COLO829 (cell line): ENCODE measurements around the gene FUT9.

ENCODE experiments used
- DNase-seq: peaks from one replicate; pipeline ENCODE4 v3.0.0; 2012; ENCODE audit warnings: low spot score

The FUT9 gene

DNA sequence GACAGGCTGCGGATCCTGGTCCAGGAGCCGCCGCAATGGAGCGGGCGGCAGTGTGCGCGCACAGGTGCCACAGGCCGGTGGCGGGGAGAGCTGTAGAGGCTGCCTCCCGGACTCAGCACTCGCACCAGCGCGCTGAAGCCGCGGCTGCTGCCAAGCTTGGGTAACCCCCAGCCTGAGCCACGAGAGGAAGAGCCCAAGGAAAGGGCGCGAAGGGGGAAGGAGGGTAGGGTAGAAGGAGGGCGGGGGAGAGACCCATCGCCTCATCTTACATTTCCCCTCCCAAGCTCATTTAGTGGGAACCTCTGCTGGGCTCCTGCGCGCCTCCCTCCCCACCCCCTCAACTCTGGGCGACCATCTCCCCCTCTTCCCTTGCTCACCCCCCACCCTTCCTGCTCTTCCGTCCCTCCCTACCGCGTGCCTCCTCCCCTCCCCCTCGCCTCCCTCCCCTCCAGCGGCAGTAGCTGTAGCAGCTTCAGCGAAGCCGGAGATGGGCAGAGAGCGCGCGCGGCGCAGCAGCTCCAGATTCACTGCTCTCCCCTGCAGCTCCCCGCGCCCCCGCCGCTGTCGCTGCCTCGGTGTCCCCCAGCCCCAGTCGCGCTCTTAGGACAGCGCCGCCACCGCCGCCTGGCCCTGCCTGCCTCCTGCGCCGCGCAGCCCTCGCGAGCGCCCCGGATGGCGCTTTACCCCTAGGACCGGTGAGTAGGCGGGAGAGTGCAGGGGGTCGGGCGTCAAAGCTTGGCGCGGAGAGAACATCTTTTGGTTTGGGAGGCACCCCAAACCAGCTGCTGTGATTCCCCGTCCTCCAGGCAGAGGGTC lies at the start of gene FUT9:
FUT9 (plus strand) TSS at position 457 of the 816 bp plus-strand sequence. CDS start 187,182 bp downstream, outside the sequence.
- no peak for DNase-seq

DNA sequence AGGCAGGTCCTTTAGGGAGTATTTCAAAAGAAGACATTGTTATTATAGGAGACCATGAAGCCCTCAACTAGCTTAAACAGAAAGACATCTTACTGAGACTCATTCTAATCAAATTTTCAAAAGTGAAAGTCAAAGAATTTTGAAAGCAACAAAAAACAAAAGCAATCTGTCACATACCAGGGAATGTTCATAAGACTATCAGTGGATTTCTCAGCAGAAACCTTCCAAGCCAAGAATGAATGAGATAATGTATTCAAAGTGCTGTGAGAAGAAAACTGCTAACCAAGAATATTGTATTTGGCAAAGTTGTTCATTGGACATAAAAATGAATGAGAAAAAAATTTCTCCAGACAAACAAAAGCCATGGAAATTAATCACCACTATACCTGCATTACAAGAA lies 48.2 kb upstream of the FUT9 start:
- DNase-seq, result no peak

DNA sequence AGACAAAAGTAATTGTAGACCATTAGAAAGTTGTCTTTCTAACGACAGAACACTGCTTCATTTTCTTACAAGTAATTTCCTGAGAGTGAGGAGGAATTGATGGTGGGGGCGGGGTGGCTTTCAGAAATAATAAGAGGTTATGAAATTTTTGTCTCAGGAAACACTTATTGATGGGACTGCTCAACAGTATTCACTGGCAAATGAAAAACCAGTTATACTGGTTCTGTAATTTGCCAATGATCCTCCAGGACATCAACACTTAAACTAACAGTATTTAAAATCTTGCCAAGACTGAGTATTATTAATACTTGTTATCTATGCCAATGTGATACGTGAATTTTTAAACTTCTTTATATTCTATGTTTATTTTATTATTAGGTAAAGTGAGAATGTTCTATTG lies 41.8 kb upstream of the FUT9 start:
- no peak for DNase-seq

DNA sequence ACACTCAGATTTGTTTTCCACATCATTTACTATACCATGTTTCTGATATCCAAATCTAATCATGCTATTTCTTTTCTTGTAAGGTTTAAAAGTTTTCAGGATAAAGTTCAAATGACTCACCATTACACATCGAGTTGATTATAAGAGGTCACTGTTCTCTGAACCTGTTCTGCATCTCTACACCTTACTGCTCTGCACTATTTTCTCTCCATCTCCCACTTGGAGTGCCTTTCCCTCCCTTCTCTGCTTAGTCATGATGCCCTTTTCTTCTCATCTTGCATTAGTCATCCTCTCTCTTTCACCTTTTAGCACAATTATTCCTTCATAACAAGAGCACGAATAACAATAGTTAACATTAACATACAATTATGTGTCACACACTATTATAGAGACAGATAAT lies 37.5 kb upstream of the FUT9 start:
- no peak for DNase-seq

DNA sequence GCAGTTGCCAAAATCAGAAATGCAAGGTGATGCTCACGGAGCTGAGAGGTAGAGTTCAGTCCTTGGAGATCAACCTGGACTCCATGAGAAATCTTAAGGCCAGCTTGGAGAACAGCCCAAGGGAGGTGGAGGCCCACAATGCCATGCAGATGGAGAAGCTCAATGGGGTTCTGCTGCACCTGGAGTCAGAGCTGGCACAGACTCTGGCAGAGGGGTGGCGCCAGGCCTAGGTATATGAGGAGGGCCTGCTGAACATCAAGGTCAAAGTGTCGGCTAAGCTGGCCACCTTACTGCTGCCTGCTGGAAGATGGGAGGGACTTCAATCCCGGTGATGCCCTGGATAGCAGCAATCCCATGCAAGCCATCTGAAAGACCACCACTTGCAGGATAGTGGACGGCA lies 23.9 kb upstream of the FUT9 start:
- no peak for DNase-seq

DNA sequence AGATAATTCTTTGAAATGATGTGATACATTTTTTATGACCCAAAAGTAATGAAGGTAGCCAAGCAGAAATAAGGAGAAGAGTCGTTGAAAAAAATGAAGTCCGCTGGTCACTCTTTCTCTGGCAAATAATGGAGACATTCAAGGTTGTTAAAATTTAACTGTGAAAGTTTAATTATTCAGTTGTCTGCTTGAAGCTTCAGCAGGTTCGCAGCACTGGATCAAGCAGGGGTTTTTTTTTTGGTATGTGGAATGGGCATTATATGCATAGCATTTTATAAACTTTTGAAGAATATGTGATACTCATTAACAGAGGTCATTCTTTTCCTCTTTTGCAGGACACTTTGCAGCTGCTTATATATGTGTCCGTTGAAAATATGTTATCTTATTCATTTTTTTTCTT lies 21.6 kb upstream of the FUT9 start:
- DNase-seq, result no peak

DNA sequence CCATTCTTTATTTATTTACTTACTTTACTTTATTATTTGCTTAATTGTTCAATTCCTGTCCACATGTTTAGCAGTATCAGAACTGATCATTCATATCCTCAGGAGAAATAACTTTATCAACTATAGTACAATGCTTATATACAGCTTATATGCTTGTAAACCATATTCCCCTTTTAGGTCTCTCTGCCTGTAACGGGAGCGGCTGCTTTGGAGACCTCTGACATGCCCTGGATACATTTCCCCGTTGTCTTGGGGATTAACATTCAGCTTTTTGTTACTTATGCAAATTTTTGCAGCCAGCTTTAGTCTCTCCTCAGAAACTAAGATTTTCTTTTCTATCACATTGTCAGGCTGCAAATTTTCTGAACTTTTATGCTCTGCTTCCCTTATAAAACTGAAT lies 17.6 kb upstream of the FUT9 start:
- DNase-seq, result no peak

DNA sequence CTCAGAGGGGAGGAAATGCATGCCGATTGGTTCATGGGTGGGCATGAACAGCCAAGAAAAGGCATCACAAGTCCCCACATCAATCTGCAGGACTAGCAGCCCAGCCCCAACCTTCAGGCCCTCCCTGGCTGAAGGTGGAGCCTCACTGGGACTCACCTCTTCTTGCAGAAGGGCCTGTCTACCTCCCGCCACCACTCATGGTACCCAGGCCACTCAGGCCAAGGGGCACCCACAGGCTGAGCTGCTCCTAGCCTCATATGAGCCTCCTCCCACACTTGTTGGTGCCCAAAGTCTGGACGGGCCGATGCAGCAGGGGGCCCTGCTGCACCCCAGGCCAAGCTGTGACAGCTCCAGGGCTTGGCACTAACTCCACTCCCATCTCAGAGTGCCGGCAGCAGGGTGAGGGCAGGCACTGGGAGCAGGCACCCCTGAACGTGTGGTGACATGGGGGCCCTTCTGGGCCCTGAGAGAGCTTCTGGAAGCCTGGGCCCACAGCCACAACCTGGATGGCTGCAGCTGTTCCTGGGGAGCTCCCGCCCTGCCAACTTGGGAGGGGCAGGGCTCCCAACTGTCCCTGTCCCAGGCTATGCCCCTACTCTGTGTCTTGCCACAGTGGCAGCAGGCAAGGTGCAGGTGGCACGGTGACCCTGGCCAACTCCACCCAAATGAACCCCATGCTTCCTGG lies 13.7 kb upstream of the FUT9 start:
- no peak for DNase-seq

DNA sequence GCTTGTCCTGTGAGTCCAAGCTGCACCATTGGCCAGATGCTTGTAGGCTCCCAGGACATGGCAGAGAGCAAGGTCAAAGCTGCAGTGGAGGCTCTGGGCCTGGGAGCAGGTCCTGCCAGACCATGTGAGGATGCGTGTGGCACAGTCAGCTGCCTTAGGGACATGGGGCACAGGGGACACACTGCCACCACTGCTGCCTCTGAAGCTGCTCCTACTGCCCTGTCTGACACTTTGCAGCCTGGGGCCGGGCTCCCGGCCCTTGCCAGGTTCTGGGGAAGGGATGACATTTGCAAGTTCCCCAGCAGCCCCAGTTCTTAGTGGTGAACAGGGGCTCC lies 13.2 kb upstream of the FUT9 start:
- no peak for DNase-seq

DNA sequence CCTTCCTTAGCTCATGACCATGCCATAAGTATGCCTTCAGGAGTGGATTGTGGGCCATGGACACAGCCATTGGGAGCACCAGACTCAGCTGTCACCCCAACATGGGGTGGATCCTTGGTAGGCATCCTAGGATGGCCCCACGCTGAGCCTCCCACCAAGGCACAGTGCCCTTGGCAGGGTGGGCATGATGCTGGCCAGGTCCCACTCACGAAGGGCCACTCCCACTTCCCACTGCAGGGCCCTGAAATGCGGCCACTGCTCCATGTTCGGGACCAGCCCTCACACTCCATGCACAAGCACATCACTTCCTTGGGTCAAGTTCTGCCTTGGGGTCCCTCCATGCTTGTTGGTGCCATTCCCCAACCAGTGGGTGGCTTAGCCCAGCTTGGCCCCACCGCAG lies 12.9 kb upstream of the FUT9 start:
- no peak for DNase-seq

DNA sequence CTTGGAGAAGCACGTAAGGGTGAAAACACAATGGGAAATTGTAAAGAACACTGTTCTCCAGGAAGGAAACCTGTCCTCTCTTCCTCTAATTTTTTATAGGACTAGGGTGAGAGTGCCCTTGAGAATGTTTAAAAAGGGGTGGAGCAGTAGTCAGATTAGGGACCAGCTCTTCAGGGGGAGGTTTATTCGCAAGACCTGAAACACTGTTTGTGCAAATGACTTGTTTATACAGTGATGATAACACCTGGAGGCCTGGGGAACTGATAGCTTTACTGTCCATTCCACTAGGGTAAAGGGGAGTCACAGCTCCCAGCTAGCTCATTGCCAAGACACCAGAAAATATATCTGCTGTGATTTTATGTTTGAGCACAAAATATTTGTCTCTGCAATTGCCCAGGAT lies 8.1 kb upstream of the FUT9 start:
- no peak for DNase-seq

DNA sequence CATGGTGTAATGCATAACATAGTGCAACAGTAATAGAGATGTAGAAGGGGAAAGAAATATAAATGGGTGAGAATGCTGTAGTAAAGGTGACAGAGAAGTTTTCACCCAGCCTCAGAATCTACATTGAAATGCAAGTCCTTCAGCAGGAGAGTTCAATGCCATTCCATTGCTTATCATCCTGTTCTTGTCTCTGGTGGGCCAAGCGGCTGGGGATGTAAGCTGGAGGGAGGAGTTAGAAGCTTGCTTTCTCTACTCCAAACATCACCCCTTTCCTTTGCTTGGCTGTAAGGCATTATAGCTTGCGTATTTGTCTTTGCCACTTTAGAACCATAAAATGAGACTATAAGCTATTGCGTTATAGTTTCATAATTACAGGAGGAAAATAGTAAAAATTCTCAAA lies 2.2 kb upstream of the FUT9 start:
- no peak for DNase-seq

DNA sequence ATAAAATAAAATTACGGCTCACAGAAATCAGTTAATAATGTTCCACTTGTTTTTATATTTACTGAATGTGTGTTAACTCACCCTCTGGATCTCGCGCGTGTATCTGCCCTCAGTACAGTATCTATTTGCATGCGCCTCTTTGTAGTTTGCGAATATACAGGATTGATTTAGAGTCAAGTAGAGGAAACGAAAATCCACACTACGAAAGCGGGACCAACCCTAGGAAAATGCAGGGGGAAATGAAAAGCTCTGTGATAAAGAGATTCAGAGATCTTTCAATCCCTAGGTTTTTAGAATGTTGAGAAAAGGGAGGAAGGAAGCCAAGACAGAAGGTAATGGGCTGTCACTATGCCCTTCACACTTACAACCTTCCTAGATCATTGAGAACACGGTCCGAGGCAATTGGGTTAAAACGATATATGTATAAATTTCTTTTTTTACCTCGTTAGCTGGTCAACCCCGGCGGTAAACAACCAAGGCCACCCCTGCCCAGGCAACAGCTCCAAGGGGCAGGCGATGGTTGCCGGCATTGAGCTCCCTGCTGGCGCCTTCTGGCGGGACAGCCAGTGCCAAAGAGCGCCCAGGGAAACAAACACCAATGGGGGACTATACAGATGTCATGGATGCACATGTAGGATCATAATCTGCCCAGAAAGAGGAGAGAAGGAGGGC lies 792 bp upstream of the FUT9 start:
- no peak for DNase-seq

DNA sequence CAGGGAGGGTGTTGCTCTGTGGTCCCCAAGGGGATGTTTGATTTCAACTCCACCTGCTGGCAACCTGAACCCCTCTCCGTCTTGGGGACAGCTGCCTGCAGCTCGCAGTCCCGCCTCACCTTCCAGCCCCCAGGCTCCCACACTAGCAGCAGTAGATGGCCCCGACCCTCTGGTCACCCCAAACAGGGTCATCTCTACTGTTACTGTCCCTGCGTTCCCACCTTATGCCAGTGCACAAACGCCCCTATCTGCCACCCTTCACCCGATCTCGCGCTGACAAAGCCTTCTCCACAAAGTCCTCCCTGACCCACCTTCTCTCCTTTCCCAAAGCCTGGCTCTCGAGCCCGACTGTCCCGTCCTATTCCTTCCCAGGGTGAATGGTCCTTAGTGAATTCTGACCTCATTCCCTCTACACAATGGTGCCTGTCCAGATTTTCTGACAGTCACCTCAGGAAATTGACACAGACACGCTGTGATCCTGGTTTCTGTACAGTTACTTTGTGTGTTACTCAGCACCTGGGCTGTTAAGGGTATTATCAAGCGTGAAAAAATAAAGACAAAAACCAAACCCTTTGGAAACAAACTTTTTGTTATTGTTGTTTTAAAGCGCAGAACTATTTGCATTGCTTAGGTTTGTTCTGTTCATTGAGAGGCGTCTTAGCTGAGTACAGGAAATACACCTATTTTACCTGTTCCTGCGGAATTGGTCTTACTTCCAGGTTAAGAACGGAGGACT lies 728 bp downstream of the FUT9 start:
- DNase-seq, result no peak

DNA sequence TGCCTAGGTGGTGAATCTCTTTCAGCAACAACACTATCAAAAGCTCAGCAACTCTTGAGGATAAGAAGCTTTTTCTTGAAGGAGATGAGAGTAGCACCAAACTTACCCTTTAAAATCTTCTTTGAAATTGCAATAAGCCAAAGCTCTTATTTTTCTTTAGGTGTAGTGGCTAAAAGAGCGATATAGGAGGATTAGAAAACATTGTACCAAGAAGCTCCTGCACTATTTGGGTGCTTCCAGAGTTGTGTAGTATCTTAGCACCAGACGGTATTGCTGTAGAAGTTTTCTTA lies 1.2 kb downstream of the FUT9 start:
- no peak for DNase-seq

DNA sequence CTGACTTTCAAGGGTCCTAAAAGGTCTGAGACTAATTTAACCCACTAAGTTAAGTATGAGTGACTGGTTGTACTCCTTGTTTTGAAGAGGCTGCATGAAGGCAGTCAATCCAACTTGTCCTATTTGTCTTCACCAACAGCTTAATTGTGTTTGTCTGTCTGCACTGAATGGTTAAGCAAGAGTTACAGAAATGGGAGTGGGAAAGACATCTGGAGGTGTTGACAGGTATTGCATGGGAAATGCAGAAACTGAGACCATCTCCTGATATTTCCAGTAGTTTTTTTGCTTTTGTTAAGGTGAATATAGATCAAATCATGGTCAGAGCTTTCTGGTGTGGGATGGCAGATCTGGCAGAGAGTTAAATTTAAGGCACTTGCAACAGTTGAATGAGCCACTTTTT lies 6.5 kb downstream of the FUT9 start:
- no peak for DNase-seq

DNA sequence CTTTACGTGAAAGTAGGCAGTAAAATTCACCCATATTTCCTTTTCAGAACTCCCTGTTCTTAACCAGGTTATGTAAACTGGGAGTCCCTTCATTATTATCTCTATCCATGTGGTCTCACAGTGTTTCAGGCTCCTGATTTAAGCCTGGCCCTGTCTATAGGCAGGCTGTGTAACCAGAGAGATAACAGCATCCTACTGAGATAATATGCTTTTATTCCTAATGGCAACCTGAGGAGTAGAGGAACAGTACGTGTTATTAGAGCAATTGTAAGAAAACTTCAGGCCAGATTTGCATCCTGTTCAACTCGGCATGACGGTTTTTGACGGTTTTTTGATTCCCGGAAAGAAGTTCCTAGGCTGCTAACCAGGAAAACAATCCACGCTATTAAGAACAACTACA lies 16.9 kb downstream of the FUT9 start:
- no peak for DNase-seq

DNA sequence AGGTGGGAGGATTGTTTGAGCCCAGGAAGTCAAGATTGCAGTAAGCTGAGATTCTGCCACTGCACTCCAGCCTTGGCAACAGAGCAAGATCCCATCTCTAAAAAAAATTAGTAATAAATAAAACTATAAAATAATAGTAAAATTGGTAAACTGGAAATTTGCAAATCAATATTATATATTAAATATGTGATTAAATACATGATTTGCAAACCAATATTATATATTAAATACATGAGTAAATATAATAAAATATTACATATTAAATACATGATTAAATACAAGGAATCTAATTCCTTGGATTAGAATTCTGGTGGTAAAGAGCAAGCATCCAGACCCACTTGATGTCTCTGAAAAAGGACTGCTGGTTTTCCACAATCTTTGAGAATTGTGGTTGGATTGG lies 35.8 kb downstream of the FUT9 start:
- no peak for DNase-seq

DNA sequence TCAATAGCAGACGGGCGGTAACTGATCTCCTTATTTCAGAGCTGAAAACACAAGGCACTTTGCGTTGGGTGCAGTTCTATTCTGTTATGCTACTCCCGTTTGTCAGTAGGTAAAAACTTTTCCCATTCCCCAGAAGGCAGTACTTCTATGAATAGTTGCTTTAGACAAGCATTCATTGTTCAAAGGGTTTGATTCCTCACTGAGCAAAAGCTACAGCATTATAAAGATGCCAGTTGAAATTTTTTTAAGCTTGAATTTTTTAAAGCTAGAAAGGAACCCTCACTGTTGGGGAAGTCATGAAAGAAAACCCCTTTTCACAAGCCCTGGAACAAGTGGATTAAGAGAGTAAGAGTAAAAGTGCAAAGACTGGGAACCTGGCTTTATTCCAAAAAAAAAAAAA lies 42.3 kb downstream of the FUT9 start:
- DNase-seq, result peak; percentile 8

DNA sequence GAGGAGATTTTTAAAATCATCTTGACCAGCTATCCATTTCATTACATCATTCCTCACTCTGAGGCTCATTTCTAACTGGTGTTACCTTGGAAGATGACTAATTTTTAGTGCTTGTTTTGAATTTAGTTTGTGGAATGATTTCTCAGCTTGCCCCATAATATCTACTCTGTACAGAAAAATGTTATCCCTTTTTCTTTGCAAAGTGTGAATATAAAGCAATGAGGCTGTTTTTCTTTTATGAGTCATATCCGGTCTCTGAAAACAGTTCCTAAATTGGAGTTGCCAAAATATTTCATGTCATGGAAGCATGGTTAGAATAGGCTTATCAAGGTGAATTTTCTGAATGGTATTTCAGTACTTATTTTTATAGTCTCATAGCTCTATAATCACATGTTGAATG lies 43.8 kb downstream of the FUT9 start:
- peak; percentile 4 for DNase-seq

DNA sequence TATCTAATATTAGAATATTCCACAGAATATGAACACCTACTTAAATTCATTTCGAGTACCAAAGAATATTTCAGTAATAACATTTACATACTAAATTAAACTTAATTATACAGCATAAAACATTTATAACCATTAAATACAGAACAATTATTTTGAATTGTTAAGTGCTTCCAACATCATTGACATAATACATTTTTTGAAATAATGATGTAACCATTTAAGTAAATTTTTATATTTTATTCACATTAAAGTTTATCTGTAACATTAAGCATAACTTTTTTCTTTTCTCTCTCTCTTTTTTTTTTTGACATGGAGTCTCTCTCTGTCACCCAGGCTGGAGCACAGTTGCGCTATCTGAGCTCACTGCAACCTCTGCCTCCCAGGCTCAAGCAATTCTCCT lies 44.5 kb downstream of the FUT9 start:
- DNase-seq, result no peak

DNA sequence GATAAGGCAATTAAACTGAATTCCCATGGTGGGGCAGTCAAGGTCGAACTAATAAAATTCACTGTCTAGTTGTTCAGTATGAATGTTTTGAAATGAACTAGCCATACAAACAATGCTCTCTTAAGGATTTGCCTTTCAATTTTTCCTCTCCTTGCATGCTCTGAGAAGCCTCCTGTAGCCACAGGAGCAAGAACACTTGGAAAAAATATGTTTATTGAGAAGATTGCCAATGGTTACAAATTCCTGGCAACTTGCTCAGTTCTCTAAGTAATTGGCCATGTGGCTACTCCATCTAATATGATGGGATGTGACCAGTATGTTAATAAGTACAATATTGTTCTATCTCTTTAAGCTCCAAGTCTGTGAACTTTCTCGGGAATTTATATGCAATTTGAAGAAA lies 49.4 kb downstream of the FUT9 start:
- no peak for DNase-seq

DNA sequence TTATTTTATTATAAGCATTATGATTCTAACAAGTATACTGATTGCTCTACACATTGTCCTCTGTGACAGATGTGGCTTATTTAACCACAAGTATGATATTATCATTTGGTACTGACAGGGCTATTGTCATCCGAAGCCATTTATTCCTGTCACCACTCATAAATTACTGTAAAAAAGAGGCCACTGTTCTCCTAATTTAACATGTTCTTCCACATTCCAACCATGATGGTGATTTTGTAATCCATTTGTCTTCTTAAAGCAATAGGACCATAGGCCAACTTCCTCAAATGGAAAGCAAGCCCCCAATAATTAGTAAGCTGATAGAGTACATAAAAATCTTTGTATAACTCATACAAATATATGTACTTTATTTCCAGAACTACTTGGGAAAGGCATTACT lies 50.6 kb downstream of the FUT9 start:
- DNase-seq, result no peak
